GM18861 (cell line): ENCODE data around the gene TRABD.

Source experiments
- ATAC-seq: cut with Tn5 transposase; IDR thresholded peaks from one replicate; pipeline ENCODE4 v1.9.1; 2021; ENCODE audit not compliant: unreplicated experiment

The TRABD gene

DNA sequence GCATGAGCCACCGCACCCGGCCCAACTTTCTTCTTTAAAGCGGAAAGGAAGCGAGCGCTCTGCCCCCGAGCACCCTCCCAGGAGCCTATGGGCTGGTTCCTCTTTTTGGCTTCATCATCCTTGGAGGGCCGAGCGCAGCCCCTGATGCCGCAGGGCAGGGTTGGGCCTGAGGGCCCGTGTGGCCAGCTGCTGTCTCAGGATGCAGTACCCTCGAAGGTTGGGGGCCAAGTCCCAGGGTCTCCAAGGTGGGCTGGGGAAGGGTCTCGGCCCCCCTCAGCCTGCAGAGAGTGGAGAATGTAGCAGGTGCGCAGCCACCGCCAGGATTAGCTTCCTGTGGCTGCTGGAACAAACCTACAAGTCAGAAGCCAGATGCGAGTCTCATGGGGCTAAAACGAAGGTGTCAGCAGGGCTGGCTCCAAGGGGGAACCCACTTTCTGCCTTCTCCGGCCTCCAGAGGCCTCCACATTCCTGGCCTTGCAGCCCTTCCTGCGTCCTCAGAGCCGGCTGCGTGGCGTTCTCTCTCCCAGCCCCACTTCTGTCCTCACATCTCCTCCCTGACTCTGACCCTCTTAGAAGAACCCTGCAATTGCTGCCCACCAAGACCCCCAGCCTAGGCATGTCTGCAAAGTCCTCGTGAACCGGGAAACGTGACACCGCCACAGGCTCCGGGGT lies 12.3 kb upstream of the TRABD start:
- ATAC-seq: no peak

GRCh38 chr22:50173983-50174355 lies 11.7 kb upstream of the TRABD start:
- no peak for ATAC-seq

DNA sequence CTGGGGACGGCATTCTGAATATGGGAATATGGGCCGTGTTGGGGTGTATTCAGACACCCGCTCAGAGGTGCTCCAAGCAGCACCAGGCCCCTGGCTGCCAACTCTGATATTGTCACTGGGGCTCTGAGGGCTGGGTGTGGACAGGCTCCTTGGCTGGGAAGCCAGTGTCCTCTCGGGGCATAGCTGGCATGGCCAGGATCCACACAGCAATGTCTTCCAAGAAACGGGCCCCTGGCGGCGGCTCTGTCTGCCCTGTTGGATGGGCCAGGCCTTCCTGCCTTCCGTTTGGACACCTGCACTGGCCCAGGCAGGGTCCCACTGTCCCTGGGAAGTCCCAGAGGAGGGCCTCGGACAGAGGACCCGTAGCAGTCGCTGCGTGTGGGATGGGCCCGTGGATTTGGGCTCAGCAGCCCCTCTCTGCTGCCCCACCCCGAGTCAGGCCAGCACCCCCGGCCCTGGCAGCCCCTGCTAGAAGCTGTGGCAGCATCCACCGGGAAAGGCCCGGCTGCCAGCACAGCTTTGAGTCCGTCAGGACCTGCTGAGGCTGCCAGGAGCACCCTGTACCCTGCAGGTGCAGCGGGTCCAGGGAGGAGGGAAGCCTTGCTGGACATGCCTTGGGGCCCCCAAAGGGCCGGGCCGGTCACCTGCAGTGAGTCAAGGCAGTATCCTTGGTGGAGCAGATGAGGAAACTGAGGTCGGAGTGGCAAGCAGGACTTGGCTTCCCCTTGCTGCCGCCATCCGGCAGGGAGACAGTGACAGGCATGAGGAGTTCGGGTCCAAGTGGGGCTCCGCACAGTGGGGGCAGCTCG lies 11.1 kb upstream of the TRABD start:
- no peak for ATAC-seq

DNA sequence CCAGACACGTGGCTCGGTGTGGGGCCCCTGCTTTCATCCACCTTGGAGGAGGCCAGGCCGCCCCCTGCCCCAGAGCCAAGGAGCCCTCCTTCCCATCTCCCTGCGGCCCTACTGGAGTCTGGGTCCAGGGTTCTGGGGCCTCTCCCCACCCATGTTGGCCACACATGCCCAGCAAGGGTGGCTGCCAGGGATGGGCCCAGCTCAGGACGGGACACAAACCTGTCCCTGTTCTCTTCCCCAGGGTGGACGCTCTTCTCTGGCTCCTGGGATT lies 10.6 kb upstream of the TRABD start:
- ATAC-seq: no peak

GRCh38 chr22:50175921-50176849 lies 9.5 kb upstream of the TRABD start:
- ATAC-seq: no peak

DNA sequence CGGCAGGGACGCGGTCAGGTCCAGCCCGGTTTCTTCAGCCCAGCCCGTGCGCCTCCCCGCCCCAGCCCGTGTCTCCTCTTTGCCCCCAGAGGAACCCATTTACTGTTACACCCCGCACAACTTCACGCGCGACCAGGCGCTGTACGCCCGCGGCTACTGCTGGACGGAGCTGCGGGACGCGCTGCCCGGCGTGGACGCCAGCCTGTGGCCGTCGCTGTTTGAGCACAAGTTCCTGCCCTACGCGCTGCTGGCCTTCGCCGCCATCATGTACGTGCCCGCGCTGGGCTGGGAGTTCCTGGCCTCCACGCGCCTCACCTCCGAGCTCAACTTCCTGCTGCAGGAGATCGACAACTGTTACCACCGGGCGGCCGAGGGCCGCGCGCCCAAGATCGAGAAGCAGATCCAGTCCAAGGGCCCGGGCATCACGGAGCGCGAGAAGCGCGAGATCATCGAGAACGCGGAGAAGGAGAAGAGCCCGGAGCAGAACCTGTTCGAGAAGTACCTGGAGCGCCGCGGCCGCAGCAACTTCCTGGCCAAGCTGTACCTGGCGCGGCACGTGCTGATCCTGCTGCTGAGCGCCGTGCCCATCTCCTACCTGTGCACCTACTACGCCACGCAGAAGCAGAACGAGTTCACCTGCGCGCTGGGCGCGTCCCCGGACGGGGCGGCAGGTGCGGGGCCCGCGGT lies 8.7 kb upstream of the TRABD start:
- ATAC-seq: no peak

DNA sequence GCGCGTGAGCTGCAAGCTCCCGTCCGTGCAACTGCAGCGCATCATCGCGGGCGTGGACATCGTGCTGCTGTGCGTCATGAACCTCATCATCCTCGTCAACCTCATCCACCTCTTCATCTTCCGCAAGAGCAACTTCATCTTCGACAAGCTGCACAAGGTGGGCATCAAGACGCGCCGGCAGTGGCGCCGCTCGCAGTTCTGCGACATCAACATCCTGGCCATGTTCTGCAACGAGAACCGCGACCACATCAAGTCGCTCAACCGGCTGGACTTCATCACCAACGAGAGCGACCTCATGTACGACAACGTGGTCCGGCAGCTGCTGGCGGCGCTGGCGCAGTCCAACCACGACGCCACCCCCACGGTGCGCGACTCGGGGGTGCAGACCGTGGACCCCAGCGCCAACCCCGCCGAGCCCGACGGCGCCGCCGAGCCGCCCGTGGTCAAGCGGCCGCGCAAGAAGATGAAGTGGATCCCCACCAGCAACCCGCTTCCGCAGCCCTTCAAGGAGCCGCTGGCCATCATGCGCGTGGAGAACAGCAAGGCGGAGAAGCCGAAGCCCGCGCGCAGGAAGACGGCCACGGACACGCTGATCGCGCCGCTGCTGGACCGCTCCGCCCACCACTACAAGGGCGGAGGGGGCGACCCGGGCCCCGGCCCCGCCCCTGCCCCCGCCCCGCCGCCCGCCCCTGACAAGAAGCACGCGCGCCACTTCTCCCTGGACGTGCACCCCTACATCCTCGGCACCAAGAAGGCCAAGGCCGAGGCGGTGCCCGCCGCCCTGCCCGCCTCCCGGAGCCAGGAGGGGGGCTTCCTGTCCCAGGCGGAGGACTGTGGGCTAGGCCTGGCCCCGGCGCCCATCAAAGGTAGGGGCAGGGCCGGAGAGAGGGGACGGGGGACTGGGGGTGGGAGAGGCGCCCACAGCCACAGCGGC lies 7.9 kb upstream of the TRABD start:
- no peak for ATAC-seq

DNA sequence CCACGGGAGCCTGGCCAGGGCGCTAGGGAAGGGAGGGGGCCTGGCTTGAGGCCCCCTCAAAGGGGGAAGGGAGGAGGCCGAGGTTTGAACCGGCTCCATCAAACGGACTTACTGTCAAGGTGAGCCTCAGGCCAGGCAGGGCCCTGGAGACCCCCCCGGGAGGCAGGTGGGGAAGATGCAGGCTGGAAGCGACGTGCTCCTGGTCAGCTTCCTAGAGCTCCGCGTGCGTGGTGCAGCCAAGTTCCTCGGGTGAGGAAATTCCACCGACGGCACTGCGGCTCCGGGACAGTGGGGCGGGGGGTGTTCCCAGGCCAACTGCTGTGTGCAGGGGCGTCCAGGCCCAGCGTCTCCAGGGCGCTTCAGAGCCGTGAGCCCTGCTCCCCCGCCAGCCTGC lies 7.2 kb upstream of the TRABD start:
- ATAC-seq: no peak

GRCh38 chr22:50178871-50179869 lies 6.5 kb upstream of the TRABD start:
- no peak for ATAC-seq

DNA sequence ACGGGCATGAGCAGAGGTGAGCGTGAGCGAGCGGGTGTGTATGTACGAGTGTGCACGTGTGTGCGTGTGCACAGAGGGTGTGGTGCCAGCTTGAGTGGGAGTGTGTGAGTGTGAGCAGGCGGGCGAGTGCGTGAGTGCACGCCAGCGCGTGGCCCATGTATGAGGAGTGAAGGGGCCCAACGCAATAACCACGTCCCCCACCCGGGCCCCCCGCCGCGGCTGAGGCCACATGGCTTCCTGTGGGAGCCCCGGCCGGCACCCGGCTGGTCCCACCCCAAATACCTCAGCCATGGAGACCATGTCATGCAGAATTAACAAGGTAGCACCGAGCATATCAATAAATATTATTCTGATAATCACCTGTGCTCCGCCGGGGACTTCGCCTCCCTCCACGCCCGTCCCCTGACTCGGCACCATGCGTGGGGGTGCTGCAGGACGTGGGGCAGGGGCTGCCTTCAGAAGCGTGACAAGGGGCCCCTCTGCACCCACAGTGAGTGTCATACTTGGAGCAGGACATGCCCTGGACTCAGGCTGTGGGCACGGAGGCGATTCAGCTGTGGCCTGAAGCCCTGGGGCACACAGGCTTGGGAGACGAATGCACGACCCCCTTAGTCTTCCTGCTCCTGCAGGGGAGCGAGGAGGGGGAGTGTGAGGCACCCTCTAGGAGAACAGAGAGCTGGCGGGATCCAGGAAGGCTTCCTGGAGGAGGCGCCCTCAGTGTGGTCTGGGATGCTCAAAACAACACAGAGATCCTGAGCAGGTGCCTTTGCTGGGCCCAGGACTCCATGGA lies 5.6 kb upstream of the TRABD start:
- ATAC-seq: no peak

DNA sequence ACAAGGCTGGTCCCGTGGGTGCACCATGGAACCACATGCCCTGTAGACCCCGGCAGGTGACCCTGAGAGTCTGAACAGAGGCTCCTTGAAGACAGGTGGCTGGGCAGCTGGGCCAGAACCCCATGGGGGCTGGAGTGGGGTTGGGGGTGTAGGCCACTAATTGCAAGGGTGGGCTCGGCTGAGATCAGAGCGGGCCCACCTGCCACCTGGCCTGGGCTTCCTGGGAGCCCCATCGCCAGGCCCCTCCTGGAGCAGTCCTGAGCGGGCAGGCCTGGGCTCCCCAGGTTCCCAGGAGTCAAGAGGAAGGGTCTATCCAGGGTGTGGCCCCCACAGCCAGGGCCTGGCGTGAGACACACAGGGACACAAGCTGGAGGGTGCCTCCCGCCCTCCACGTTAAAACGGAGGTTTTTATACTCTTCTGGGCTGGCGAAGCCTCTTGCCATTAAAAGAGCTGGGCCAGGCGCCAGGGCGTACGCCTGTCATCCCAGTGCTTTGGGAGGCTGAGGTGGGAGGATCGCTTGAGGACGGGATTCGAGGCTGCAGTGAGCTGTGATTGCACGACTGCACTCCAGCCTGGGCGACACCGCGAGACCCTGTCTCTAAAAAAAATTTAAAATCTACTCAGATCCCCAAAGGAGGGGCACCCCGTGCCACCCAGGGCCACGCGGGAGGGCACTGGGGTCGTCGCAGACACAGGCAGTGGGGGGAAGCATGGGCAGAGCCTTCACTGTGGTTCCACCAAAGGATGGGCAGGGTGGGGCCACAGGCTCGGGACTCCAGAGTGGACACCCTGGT lies 4.8 kb upstream of the TRABD start:
- no peak for ATAC-seq

DNA sequence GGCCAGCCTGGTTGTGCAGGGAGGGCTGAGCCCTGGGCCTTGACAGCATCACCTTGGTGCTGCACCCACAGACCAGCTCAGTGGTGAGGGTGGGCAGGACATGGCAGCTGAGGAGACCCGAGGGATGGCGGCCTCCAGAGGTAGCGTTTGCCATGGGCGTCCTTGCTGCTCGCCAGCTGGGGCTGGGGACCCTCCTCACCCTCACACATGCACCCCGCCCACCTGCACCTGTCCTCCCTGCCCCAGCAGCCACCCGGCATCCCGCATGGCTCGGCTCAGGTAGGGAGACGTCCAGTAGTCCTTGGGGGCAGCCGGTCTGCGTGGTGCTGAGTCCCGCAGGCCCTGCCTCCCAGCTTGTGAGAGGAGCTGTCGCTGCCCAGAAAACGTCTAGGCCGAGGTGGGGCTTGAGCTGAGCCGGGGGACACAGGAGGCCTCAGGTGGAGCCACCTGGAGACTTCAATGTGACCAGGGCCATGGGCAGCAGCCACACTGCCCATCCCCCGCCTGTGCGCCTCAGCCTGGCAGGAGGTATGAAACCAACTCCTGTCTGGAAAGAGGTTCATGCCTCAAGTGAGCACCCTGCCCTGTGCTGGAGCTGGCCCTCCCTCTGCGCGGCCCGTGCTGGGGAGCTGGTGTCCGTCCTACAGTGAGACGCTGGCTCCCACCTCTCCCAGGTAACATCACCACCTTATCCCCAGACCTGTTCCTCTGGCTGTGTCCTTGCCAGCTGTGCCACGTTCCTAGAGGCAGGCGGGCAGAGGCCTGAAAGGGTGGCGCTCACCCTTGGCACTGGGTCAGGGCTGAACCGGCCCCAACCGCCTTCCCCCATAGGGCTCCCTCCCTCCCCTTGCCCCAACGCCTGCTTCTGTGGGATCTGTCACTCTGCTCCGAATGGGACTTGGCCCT lies 3.3 kb upstream of the TRABD start:
- ATAC-seq: no peak

DNA sequence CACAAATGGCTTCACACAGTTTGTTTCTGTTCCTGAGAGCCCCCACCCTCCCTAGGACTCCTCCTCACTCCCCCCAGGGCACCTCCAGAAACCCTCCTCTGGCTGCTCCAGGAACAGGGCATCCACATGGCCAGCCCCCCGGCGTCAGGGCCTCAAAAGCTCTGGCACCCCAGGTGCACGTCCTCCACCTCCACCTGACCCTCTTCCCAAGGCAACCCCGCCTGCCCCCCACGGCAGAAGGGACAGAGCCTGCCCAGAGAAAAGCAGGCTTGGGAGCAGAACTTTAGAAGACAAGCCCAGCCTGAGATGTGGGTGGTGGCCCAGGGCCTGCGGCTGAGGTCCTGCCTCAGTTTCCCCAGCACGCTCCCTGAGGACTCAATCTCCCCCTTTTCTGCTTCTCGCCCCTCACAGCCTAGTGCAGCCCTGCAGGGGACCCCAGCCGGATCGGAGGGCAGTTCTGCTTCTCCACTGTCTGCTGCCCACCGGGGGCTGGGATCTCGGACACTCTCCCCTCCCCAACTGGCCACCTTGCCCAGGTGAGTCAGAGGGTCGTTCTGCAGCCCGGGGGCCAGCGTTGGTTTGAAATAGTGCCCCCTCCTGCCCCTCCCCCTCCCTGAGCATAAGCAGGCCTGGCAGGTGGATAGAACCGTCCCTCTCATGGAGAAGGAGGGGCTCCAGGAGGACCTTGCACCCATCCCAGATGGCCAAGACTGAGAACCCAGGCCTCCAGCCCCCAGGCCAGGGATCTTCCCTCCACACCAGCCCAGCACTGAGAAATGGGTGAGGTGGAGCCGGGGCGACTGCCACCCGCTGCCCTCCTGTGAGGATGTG lies 2.4 kb upstream of the TRABD start:
- ATAC-seq: no peak

- no peak for ATAC-seq
These were observed 1.5 kb upstream of the TRABD start for GRCh38 chr22:50184004-50184901.
